Smooth muscle cell of the brain vasculature (primary cell): Measurements from ENCODE around the gene STXBP4.
"Not testable (repeated sequence)": the region's sequence is repeated elsewhere in the genome, so short reads cannot be mapped to it uniquely, and the experiment has no call there.

Experiments
- DNase-seq: peaks from one replicate; pipeline ENCODE4 v3.0.0-alpha.2; 2012; ENCODE audit warnings: low read depth, low spot score

Gene STXBP4

GRCh38 chr17:55054429-55054828, 85.9 kb downstream of the STXBP4 start:
- no peak for DNase-seq

DNA sequence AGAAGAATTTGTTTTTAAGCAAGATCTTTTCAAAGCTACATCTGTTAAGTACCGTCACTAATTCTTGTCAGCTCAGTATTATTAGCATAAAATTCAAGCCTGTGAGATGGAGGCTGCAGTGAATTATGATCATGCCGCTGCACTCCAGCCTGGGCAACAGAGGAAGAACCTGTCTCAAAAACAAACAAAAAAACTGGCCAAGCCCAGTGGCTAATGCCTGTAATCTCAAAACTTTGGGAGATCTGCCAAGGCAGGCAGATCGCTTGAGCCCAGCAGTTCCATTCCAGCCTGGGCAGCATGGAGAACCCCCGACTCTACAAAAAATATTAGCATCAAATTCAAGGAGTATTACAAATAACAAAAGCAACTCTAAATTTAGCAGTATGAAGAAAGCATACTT, 88.0 kb downstream of the STXBP4 start:
- no peak for DNase-seq

- no peak for DNase-seq
Measured at GRCh38 chr17:55057184-55057583, 88.6 kb downstream of the STXBP4 start.

DNA sequence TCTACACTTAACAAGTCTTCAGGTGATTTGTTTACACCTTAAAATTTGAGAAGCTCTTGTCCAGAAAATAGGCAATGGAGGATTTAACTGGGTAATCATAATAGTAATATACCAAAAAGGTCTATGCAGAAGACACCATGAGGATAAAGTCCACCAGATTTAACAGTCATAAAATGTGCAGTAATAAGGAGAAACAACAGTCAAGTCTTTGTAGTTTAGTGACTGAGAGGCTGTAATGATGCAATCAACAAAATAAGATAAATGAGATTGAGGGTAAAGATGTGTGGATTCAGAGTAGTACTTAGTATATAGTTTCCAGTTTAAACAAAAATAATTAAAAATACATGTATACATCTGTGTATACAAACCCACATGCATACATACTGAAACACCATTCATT, 91.2 kb downstream of the STXBP4 start:
- DNase-seq = no peak

- no peak for DNase-seq
Measured at GRCh38 chr17:55062921-55063320, 94.4 kb downstream of the STXBP4 start.

- no peak for DNase-seq
Measured at GRCh38 chr17:55063885-55064874, 95.6 kb downstream of the STXBP4 start.

DNA sequence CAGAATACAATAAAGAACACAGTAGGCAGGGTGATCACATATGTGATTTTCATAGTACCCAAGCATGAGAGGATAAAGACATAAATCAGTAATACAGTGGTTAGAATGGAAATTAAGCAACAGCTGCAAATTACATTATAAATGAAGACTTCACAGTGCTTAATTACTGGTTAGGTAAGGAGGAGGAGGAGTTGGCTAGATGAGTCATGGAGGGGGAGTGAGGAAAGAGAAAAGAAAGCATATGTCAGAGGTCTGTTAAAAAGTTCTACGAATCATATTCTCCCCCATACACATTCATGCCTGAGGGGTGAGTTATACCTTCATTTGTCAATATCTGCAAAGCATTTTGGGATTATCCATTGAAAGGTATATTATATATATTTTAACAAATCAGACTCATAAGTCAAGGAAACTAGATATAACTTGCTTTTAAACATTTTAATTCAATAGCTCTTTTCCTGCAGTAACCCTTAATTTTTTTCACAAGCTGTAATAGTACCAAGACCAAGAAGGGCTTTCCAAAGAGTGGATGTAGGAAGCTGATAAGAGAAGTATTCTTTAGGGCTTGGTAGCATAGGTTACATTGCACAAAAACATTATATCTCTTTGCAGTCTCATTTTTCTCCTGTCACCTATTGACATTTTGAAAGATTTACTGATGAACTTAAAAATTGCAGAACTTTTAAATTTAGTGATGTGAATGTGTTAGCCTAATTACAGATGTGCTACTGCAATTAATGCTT, 99.3 kb downstream of the STXBP4 start:
- DNase-seq = no peak

DNA sequence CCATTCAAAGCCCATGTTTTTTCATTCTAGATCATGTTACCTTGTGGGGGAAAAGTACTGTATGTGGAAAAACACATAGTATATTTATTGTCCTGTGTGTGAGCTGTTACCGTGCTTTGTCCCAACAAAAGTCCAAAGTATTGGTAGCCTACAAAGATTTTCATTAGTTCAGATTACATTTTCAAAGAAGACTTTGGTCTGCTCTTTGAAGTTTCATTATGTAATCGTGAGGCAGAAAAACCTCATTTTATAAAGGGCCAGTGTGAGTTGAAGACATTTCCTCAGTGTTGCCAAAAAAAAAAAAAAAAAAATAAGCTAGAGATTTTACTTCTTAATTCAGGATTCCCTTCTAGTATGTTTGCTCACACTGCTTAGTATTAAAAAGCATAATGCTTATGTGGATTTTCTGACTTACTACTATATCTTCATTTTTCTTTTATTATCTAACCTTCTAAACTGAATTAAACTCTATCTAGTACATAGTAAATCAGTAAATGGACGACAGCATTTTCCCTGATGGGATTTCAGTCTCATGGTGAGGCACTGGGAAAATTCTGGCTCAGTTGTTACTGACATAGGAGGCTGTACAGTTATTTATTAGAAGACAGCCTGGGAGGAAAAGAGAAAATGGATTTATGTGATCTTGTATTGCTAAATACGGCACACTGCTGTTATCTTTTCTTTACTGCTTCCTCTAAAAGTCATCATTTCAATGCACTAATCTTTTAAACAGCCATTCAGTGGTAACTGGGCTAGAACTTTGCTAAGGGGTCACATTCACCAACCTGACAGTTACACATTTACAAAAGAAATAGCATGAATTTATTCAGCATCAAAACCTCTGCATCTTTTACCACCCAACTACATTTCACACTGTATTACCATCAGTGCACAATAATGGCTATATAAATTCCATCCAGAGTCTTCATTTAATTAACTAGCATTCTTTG, 100.6 kb downstream of the STXBP4 start:
- DNase-seq = no peak

- no peak for DNase-seq
Measured at GRCh38 chr17:55069983-55070529, 101.5 kb downstream of the STXBP4 start.

GRCh38 chr17:55072898-55073297, 104.3 kb downstream of the STXBP4 start:
- DNase-seq = no peak

GRCh38 chr17:55073467-55073866, 104.9 kb downstream of the STXBP4 start:
- not testable (repeated sequence) for DNase-seq

- DNase-seq = no peak
Measured at GRCh38 chr17:55081559-55081958, 113.0 kb downstream of the STXBP4 start.

DNA sequence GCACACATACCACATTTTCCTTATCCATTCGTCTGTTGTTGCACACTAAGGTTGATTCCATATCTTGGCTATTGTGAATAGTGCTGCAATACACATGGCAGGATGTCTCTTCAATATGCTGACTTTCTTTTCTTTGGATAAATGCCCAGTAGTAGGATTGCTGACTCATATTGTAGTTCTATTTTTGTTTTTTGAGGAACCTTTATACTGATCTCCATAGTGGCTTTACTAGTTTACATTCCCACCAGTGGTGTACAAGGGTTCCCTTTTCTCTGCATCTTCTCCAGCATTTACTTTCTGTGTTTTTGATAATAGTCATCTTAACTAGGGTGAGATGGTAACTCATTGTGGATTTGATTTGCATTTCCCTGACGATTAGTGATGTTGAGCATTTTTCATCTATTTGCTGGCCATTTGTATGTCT, 118.1 kb downstream of the STXBP4 start:
- DNase-seq = peak; percentile 53

- no peak for DNase-seq
Measured at GRCh38 chr17:55089256-55089655, 120.7 kb downstream of the STXBP4 start.

GRCh38 chr17:55090079-55090492, 121.5 kb downstream of the STXBP4 start:
- DNase-seq = no peak

- DNase-seq = no peak
Measured at GRCh38 chr17:55093353-55093752, 124.8 kb downstream of the STXBP4 start.

DNA sequence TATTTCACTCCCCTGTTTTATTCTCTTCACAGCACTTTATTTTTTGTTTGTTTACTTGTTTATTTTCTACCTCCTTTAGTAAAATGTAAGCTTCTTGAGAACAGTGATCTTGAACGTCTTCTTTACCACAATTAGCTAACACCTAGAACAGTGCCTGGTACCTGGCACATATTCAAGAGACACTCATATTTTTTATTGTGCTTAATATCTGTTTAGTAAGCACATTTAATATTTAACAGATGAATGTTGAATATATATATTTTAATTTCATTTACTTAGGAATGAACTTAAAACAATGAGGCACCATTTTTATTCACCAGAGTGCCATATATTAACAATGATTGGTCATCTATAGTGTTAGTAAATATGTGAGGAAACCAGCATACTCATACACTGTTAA, 130.2 kb downstream of the STXBP4 start:
- DNase-seq = no peak

DNA sequence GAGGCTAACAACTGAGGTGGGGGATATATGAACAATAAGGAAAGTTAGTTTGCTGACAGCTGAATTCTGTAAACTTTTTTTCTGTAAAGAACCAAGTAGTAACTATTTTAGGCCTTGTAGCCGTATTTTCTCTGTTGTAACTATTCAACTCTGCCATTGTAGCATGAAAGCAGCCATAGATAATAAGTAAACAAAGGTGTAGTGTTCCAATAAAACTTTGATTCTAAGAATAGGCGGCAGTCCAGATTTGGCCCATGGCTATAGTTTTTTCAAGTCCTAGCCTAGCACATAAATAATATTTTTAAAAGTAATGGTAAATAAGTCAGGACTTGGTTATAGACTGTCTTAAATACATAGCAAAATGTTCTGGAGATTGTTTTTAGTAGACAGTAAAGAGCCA, 142.0 kb downstream of the STXBP4 start:
- DNase-seq = no peak

DNA sequence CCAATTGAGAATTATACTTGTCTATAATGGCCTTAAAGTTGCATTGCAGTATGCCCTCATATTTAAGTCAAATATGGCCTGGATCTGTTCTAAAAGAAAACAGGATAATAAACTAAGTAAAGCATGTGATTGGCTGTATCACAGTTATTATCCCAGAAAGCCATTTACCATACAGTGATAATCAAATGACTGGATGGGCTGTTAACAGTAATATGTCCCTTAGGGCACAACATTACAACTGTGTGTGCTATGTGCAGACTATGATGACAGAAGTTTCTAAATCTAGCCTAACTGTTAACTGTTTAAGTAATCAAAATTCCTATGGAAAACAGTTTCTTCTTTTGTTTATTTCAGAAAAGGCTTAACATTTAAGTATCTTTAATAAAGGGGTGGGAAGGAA, 145.7 kb downstream of the STXBP4 start:
- DNase-seq = no peak

DNA sequence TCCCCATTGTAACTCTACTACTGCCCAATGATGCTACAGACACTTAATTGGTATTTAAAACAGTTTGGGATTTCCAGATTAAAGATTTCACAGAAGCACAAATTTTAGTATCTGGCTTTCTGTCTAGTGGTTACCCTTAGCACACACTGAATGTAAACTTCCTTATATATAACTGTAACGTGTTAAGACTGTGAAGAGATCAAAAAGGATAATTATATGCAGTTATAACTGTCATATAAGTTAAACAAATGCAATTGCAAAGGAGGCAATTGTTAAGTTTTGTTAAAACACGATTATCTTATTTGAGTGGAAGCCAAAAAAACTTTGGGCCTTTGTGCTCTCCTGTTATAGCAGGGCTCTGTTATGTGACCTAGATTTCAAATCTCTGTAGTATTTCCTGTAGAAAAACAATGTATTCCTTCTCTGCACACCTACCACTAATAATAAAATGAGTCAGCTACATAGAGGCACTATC, 147.9 kb downstream of the STXBP4 start:
- DNase-seq = no peak

DNA sequence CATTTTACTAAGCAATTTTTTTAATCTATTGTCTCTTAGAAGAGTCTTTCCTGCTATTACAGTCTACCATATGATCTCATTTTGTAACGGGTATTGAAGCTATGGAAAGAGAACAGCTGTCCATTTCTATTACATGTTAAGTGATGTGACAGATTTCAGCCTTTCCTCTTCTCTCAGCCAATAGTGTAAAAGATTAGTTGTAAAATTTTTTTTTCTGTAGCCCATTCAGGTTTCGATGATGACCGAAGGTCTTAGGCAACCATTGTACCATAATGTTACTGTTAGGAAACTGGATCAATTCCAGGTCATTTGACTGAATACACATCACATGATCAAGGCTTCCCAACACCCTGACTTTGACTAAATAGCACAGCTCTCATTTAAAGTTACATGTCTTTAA, 148.6 kb downstream of the STXBP4 start:
- DNase-seq = no peak
